KOPT-K1 (cell line): Measurements from ENCODE around the gene CTNNA2.

Source experiments
- H3K27ac ChIP-seq: fragments of 200-600 bp; sonication (generic); 2 replicates; pipeline ENCODE4 v1.5.1; 2016; ENCODE audit warnings: antibody characterized with exemption, mild to moderate bottlenecking, low read depth, low read length; ENCODE audit not compliant: poor library complexity, severe bottlenecking
- H3K36me3 ChIP-seq: fragments of 200-600 bp; sonication (generic); 2 replicates; pipeline ENCODE4 v1.5.1; 2017; ENCODE audit warnings: antibody characterized with exemption, mild to moderate bottlenecking, low read length, moderate library complexity; ENCODE audit not compliant: insufficient read depth
- H3K9me3 ChIP-seq: fragments of 200-600 bp; sonication (generic); 2 replicates; pipeline ENCODE4 v1.5.1; 2017; ENCODE audit warnings: antibody characterized with exemption, low read length, mild to moderate bottlenecking; ENCODE audit not compliant: insufficient read depth, poor library complexity, severe bottlenecking

The CTNNA2 gene

DNA sequence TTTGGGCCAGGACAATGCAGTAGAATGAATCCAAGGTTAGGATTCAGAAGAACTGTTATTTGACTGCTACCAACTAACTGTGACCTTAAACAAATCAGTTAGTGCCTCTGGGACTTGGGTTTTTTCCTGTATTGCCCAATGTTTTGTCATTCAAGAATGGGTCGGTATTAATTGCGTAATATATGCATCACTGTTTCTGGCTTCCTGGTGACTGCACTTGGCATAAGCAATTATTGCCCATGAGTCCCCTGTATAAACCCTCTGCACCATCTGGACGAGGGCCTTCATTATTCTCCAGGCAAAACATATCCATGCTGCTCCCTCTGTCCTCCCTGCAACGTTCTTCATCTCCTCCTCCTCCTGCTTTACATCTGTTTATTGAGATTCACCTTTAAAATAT, 1047.5 kb downstream of the CTNNA2 start:
- no peak overlapping the region for H3K27ac ChIP-seq
- H3K9me3 ChIP-seq = no peaks in the 10 kb centered on the region
- no peaks in the 10 kb centered on the region for H3K36me3 ChIP-seq

DNA sequence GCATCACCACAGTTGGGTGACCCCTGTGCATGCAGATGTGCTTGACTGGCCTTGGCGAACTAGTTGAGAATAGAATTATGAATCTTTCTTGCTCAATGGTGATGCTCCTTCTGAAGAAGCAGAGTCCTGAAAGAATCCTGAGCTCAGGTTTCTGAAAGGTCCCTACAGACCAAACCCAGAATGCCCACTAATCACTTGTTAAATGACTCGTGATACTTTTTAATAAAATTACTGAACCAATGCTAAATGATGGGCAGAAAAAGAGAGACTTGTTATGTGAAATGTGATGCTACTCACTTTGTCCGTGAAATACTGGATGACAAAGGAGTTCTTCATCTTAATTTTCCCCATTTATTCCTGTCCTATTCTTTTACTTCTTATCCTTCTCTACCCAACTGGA, 1055.2 kb downstream of the CTNNA2 start:
- H3K9me3 ChIP-seq = no peaks in the 10 kb centered on the region
- H3K36me3 ChIP-seq = no peaks in the 10 kb centered on the region
- no peak overlapping the region for H3K27ac ChIP-seq

DNA sequence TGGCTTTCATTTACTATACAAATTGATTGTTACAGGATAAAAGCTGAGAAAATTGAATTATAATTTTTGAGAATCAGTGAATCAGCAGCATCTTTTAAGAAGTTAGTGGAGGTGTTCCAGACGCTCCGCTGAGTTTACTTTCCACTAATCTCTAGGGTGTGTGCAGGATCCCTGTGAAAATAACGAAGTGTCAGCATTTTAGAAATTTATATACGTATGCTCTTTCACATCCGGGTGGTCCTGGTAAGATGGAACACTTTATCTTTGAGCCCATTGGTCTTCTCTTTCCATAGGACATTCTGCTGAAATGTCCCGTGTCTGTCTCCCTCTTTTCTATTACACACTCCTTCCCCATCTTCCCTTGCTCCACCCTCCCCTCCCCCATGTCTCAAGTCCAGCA, 1060.3 kb downstream of the CTNNA2 start:
- H3K36me3 ChIP-seq = no peaks in the 10 kb centered on the region
- no peaks in the 10 kb centered on the region for H3K9me3 ChIP-seq
- no peak overlapping the region for H3K27ac ChIP-seq

DNA sequence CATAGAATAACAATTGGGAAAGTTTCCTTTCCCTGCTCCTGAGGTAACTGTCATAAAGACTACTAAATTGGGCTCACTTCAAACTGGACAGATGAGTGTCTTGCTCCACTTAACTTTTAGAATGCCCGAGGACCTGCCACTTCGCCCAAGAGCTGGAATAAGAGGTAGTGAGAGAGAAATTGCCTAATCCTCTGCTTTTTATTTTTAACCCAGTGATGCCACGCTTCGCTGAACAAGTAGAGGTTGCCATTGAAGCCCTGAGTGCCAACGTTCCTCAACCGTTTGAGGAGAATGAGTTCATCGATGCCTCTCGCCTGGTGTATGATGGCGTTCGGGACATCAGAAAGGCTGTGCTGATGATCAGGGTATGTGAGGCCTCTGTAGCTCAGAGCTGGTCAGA, 1061.1 kb downstream of the CTNNA2 start:
- Histone ChIP-seq H3K36me3 (no peaks in the 10 kb centered on the region), H3K9me3 (no peaks in the 10 kb centered on the region), H3K27ac (no peak overlapping the region)

DNA sequence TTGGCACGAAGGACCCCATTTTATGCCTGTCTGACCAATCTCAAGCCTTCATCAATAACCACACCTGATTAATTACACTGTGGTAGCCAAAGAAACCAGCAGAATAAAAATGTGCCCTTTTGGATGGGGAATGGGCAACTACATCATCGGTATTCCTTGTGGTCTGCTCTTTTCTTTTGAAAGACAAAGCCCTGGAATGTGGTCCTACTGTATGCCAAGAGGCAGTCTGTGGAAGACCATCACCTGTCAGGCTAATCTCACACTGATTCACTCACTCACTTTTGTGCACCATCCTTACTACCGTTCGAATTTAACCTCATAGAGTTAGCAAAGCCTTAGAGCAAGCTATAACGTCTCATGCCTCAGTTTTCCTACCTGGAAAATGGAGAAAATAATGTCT, 1066.9 kb downstream of the CTNNA2 start:
- Histone ChIP-seq H3K9me3 (no peaks in the 10 kb centered on the region), H3K27ac (no peak overlapping the region), H3K36me3 (no peaks in the 10 kb centered on the region)

DNA sequence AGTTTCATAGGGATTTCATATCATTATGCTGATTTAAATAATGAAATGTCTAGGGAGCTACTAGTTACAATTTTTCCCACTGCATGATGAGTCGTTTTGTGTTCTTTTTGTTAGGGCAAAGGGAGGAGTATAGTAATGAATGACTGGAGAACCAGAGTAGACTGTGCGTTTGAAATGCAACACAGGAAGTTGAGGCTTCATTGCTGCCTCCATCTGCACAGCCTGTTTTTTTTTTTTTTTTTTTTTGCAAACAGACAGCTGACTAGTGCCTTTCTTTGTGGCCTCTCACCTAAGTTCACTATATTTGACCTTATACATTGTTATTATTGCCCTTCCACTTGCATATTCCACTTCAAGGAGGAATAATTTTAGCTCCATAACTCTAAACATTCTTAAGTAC, 1078.4 kb downstream of the CTNNA2 start:
- no peaks in the 10 kb centered on the region for H3K36me3 ChIP-seq
- H3K9me3 ChIP-seq = no peaks in the 10 kb centered on the region
- no peak overlapping the region for H3K27ac ChIP-seq

DNA sequence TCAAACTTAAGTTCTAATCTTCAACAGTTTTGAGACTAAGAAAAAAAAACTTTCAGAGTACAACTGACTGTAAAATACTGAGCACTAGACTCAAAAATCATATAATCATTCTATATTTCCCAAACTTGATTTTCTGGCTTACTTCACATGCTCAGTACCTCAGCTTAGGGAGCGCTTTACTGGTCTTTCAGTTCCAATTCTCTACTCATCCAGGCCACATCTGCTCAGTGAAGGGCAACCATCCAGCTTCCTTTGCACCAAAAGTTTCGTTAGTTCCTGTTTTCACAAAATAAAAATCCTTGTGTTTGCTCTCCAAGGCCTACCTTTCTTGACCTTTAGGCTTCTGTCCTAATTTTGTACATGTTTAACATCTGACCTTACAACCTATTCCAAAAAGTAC, 1079.3 kb downstream of the CTNNA2 start:
- H3K27ac ChIP-seq = no peak overlapping the region
- no peaks in the 10 kb centered on the region for H3K36me3 ChIP-seq
- H3K9me3 ChIP-seq = no peaks in the 10 kb centered on the region

DNA sequence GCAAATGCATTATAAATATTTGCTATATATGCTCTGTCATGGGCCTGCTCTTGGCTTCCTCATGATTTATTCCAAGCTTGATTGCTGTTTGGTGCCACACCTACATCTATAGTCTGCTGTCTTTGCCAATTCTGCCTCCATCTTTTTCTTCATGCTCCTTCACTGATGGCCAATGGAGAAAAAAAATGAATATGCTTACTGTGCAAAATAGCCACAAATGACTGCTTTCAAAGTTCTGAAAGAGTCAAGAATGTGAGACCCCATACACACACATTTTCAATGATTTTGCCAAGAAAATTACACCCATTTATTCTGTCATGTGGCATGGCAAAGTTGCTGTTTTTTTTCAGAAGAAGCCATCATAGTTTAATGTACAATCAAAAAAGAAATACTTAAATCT, 1097.3 kb downstream of the CTNNA2 start:
- H3K9me3 ChIP-seq = no peaks in the 10 kb centered on the region
- H3K27ac ChIP-seq = no peak overlapping the region
- H3K36me3 ChIP-seq = no peaks in the 10 kb centered on the region

DNA sequence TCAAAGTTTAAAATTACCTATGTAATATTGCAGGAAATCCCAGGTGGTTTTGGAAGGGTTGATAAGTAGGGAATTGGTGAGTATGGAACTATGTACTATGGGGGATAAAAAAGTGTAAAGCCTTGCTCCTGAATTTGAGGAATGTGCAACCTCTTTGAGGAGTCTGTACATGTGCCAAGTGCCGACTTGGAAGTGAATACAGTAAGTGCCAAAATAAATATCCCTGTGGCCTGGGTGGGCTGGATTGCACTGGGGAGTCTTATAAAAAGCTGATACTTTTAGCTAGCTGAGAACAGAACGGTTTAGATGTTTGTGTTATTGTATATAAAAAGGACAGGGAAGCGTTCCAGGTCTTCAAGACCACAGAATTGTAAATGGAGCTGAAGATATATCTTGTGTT, 1108.8 kb downstream of the CTNNA2 start:
- Histone ChIP-seq H3K9me3 (no peaks in the 10 kb centered on the region), H3K27ac (no peak overlapping the region)

DNA sequence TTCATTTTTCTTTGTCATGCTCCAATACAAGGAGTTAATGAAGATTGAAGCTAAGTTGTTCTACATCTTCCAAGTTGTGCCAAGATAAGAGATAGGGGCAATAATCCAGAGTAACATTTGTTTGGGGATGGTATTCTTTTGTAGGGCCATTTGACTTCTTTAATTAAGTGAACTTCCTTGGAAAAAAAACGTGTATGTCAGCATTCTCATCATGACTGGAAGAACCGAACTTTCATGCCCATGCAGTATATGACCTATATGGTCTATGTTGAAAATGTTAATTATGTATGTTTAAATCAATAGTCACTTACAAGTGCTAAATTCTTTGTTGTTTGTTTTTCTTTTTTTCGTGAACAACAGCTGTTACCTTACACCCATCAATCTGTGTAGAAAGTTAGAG, 1111.2 kb downstream of the CTNNA2 start:
- Histone ChIP-seq H3K36me3 (no peaks in the 10 kb centered on the region), H3K9me3 (no peaks in the 10 kb centered on the region), H3K27ac (no peak overlapping the region)

More for the DNA sequence above, 1108.8 kb downstream of the CTNNA2 start:
- H3K36me3 ChIP-seq = no peaks in the 10 kb centered on the region

DNA sequence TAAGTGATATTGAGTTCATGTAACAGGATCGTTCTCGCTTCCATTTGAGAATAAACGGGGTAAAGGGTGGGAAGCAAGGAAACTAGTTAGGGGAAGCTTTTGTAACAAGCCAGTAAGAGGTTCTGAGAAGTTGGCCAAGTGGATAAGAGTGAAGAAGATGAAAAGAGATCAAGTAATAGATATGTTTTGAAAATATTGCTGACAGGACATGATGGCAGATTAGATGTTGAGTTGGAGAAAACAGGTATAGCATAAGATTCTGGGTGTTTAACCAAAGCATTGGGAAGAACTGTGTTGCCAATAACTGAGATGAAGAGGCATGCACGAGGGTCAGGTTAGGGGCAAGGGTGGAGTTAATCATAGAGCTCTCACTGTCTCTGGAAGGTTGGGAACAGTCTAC, 1121.7 kb downstream of the CTNNA2 start:
- H3K27ac ChIP-seq = no peak overlapping the region
- H3K9me3 ChIP-seq = no peaks in the 10 kb centered on the region
- no peaks in the 10 kb centered on the region for H3K36me3 ChIP-seq

DNA sequence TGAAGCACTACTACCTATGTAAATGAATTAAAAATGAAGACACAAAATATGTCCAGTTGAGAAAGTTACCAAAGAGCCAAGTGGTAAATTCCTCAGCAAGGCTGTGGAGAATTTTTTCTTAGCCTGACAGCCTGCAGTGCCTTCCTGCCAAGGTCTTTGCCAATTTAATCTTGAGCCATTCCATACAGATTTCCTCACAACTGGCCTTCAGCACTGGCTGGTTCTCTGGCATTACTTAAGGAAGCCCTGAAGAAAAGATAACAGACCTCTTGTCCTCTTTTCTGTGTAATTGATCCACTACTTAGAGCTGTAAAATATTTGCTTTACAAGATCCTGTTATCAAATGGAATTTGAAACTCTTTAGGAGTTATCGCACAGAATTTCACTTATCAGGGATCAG, 1125.9 kb downstream of the CTNNA2 start:
- H3K27ac ChIP-seq = no peak overlapping the region
- no peaks in the 10 kb centered on the region for H3K36me3 ChIP-seq
- H3K9me3 ChIP-seq = no peaks in the 10 kb centered on the region

DNA sequence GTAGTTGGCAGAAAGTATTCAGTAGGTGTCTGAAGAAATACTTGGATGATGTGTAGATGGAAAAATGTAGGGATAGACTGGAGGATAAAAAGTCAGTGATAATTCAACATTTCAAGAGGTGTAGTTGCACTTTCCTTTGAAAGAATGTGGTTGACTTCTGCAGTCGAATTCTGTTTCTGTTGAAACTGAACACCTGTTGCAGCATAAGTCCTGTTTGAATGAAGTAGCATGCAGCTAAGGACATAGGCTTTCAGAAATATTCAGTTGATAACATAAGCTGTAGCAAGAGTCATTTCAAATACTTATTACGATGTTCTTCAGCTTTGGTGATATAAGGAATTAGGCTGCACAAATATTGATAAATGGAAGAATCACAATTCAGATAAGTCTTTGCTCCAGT, 1129.6 kb downstream of the CTNNA2 start:
- Histone ChIP-seq H3K36me3 (no peaks in the 10 kb centered on the region), H3K9me3 (no peaks in the 10 kb centered on the region), H3K27ac (no peak overlapping the region)

DNA sequence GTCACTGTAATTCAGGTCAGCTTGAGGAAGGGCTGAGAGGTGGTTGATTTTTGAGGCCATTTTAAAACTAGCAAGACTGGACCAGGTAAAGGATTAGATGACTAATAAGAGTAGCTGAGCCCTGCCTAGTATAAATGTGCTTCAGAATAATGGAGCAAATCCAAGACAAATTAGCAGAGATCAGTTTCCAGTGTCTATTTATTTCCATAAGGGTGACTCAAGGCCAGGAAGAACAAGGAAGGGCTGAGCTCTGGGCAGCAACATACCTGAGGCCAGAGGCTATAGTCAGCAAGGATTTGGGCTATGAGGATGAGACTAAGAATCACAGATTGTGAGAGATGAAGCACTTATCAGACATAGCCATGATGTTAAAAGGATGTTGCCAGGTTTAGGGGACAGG, 1130.7 kb downstream of the CTNNA2 start:
- no peak overlapping the region for H3K27ac ChIP-seq
- H3K9me3 ChIP-seq = no peaks in the 10 kb centered on the region
- H3K36me3 ChIP-seq = no peaks in the 10 kb centered on the region

DNA sequence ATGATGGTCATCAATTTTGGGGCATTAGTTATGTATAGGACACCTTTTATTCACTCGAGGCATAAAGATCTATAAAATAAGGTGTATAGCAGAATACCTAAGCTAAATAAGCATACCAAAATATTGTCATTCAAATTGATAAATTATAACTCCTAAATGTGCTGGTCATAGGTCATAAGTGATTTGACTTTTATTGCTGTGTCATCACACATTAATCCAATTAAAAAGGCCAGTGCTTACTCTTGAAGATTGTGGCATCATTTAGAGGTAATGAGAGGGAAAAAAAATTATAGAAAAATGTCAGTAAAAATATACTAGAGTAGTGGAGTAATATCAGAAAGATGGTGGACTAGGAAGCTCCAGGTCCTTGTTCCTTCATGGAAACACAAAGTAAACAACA, 1138.6 kb downstream of the CTNNA2 start:
- H3K9me3 ChIP-seq = no peaks in the 10 kb centered on the region
- H3K27ac ChIP-seq = no peak overlapping the region

DNA sequence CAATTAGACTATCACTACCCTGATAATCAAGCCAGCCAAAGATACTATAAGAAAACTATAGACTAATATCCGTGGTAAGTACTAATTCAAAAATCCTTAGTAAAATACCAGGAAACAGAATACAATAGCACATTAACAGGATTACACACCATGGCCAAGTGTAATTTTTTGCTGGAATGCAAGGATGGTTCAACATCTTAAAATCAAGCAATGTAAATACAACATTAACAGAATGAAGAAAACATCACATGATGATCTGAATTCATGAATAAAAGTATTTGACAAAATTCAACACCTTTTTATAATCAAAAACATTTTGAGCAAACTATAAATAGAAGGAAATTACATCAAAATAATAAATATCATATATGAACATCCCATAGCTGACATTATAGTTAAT, 1142.4 kb downstream of the CTNNA2 start:
- Histone ChIP-seq H3K27ac (no peak overlapping the region), H3K36me3 (no peaks in the 10 kb centered on the region), H3K9me3 (no peaks in the 10 kb centered on the region)

More for the DNA sequence above, 1138.6 kb downstream of the CTNNA2 start:
- H3K36me3 ChIP-seq = no peaks in the 10 kb centered on the region

DNA sequence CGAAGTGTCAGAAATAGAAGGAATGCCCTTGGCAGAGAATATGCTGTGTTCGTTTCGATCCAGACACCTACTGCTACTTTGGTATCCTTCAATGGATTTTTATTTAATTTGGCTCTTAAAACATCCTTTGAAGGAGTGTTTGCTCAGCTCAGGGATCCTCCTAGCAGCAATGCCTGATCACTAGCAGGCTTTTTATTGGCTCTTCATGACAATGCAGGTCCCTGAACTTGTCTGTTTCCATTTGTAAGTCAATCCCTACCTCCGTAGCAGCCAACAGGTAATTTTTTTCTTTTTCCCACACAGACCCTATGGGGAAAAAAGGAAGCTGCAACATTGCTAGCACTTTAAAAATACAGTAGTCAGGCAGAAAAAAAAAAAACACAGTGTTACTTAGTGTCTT, 1157.9 kb downstream of the CTNNA2 start:
- H3K36me3 ChIP-seq = no peaks in the 10 kb centered on the region
- H3K9me3 ChIP-seq = no peaks in the 10 kb centered on the region
- no peak overlapping the region for H3K27ac ChIP-seq
